Erythroblast (primary cell): Measurements from ENCODE around the gene INPP4A.

Experiments
- GATA1 ChIP-seq: IDR thresholded peaks from 2 replicates; pipeline ENCODE4 v1.6.1; 2011; ENCODE audit warnings: low read depth, mild to moderate bottlenecking, control low read depth, low read length, moderate library complexity
- POLR2A ChIP-seq: IDR thresholded peaks from 2 replicates; pipeline ENCODE4 v1.6.1; 2011; ENCODE audit warnings: mild to moderate bottlenecking, low read length

DNA sequence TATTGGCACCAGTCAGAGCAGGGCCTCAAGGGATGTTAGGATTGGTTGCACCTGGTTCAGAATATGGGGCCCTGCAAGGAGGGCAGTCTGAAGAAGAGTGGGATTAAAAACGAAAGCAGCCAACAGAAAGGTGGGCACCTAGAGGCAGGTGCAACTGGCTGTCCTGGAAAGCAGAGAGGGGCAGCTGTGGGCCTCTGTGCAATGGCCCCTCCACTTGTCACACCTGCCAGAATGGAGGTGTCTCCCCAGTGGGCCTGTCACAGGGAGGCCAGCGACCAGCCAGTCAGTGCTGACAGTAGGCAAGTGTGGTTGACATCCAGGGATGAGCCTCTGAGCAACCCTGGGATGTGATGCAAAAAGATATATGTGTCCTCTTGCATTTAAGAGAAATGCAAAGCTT lies 37.7 kb downstream of the INPP4A start:
- TF ChIP-seq POLR2A (no peak), GATA1 (no peak)
